HepG2 (cell line): ENCODE data around the gene RAB1B. TPM values are rescaled to one million over a fixed set of nuclear protein-coding genes. Genes with fewer than 3 reads are reported as not detected.

Experiments
- ATAC-seq: fragments of 200-7000 bp; cut with Tn5 transposase; 3 replicates; pipeline ENCODE4 v1.9.1; 2020; ENCODE audit warnings: mild to moderate bottlenecking, moderate library complexity
- BruUV-seq: library from RNA; stranded (reverse); fragments of 400-500 nt; replicated peaks from 2 replicates; lab custom pipeline; 2021; lab: Mats Ljungman, UMichigan
- CTCF ChIA-PET: fragments of 300-600 bp; formaldehyde crosslinking; extraction: SDS; loops from one replicate; lab custom pipeline; 2021; ENCODE audit warnings: low total read pairs, inconsistent platforms, low intra/inter-chr PET ratio; lab: Yijun Ruan, JAX
- POLR2A ChIA-PET: fragments of 350-600 bp; sonication (Branson Sonifier 250); formaldehyde crosslinking; loops from one replicate; lab custom pipeline; 2020; ENCODE audit warnings: antibody characterized with exemption, inconsistent platforms; lab: Yijun Ruan, JAX
- DNase-seq: peaks from one replicate; pipeline ENCODE4 v3.0.0-alpha.2; 2015; ENCODE audit warnings: low spot score
- FAIRE-seq: peaks from 3 replicates; lab custom pipeline; 2011; peaks lifted over from hg19 to GRCh38; lab: Jason Lieb, UNC
- H2AFZ ChIP-seq: one replicate; pipeline ENCODE4 v1.6.1; 2011; ENCODE audit warnings: low read length, inconsistent platforms
- H3K27ac ChIP-seq: fragments of 300-600 bp; 3 replicates; pipeline ENCODE4 v1.8.0; 2011; ENCODE audit warnings: mixed run types, mild to moderate bottlenecking, mixed read lengths, low read length, inconsistent platforms; ENCODE audit not compliant: insufficient read depth; ENCODE audit errors: extremely low read length
- H3K27me3 ChIP-seq, 2 experiments: fragments of 200-600 bp in 1 of 2; 2 replicates in 1 of 2; 3 replicates in 1 of 2; pipeline versions ENCODE4 v1.6.0 to v1.8.0; 2011; ENCODE audit warnings: low read length in 2 of 2, mild to moderate bottlenecking in 2 of 2, moderate library complexity in 2 of 2, inconsistent platforms in 1 of 2; ENCODE audit not compliant: insufficient read depth in 2 of 2, control insufficient read depth in 1 of 2
- H3K36me3 ChIP-seq, 2 experiments: fragments of 200-600 bp in 1 of 2; replicated peaks in 1 of 2; 2 replicates in 1 of 2; 3 replicates in 1 of 2; pipeline versions ENCODE4 v1.5.1 to v1.8.0; 2011; ENCODE audit warnings: low read length in 2 of 2, inconsistent platforms in 1 of 2; ENCODE audit not compliant: insufficient read depth in 2 of 2, control insufficient read depth in 1 of 2
- H3K4me1 ChIP-seq: 2 replicates; pipeline ENCODE4 v1.5.1; 2012; ENCODE audit warnings: low read length, inconsistent platforms; ENCODE audit not compliant: insufficient read depth
- H3K4me2 ChIP-seq: 2 replicates; pipeline ENCODE4 v1.6.0; 2011; ENCODE audit warnings: low read depth, low read length, inconsistent platforms
- H3K4me3 ChIP-seq, 3 experiments: fragments of 200-600 bp in 1 of 3; sonication (generic), shearing (Covaris generic) in 1 of 3; replicated peaks in 1 of 3; 2 replicates each; pipeline ENCODE4 v1.5.1; 2011 to 2016; ENCODE audit warnings: low read length in 3 of 3, inconsistent platforms in 2 of 3, low read depth in 2 of 3, mild to moderate bottlenecking in 2 of 3, control low read depth in 1 of 3, mixed read lengths in 1 of 3; ENCODE audit not compliant: insufficient read depth in 1 of 3
- H3K79me2 ChIP-seq: one replicate; pipeline ENCODE4 v1.6.1; 2011; ENCODE audit warnings: low read length, inconsistent platforms; ENCODE audit not compliant: insufficient read depth
- H3K9ac ChIP-seq: 2 replicates; pipeline ENCODE4 v1.6.0; 2011; ENCODE audit warnings: mild to moderate bottlenecking, low read depth, low read length, inconsistent platforms; ENCODE audit not compliant: insufficient read depth
- H3K9me3 ChIP-seq: 2 replicates; pipeline ENCODE4 v1.5.1; 2012; ENCODE audit warnings: mild to moderate bottlenecking, low read length
- H4K20me1 ChIP-seq: 2 replicates; pipeline ENCODE4 v1.6.0; 2011; ENCODE audit warnings: inconsistent platforms, mild to moderate bottlenecking, low read length, moderate library complexity; ENCODE audit not compliant: insufficient read depth
- AHR ChIP-seq: IDR thresholded peaks from 2 replicates; pipeline ENCODE4 v1.6.1; 2018; ENCODE audit warnings: missing genetic modification reagents, missing compliant biosample characterization
- BORCS8-MEF2B ChIP-seq: sonication (generic); formaldehyde crosslinking; IDR thresholded peaks from 2 replicates; pipeline ENCODE4 v1.8.0; 2022; ENCODE audit warnings: mild to moderate bottlenecking, missing genetic modification reagents
- DRAP1 ChIP-seq: IDR thresholded peaks from 2 replicates; pipeline ENCODE4 v1.6.1; 2016; ENCODE audit warnings: missing genetic modification reagents, missing compliant biosample characterization
- GFI1 ChIP-seq: sonication (generic); formaldehyde crosslinking; IDR thresholded peaks from 2 replicates; pipeline ENCODE4 v1.5.0; 2020; ENCODE audit warnings: missing genetic modification reagents, mild to moderate bottlenecking, borderline replicate concordance
- HNRNPH1 ChIP-seq: fragments of 200-400 bp; formaldehyde crosslinking; optimal IDR thresholded peaks from 2 replicates; pipeline ENCODE3; 2017; ENCODE audit warnings: mild to moderate bottlenecking, low read depth, low read length
- HOXA7 ChIP-seq: sonication (generic); formaldehyde crosslinking; IDR thresholded peaks from 2 replicates; pipeline ENCODE4 v1.8.1; 2022; ENCODE audit warnings: mild to moderate bottlenecking, missing genetic modification reagents, moderate library complexity
- MYNN ChIP-seq: sonication (generic); formaldehyde crosslinking; IDR thresholded peaks from 2 replicates; pipeline ENCODE4 v1.4.0; 2020; ENCODE audit warnings: mild to moderate bottlenecking, low read depth, missing genetic modification reagents
- TEAD2 ChIP-seq: sonication (generic); formaldehyde crosslinking; IDR thresholded peaks from 2 replicates; pipeline ENCODE4 v1.9.0; 2021; ENCODE audit warnings: missing genetic modification reagents
- ZFP90 ChIP-seq: sonication (generic); formaldehyde crosslinking; IDR thresholded peaks from 2 replicates; pipeline ENCODE4 v1.8.0; 2022; ENCODE audit warnings: missing genetic modification reagents, mild to moderate bottlenecking, inconsistent platforms, borderline replicate concordance
- ZNF251 ChIP-seq: sonication (generic); formaldehyde crosslinking; IDR thresholded peaks from 2 replicates; pipeline ENCODE4 v1.9.0; 2021; ENCODE audit warnings: mild to moderate bottlenecking, missing genetic modification reagents
- ZNF317 ChIP-seq: sonication (generic); formaldehyde crosslinking; IDR thresholded peaks from 2 replicates; pipeline ENCODE4 v1.5.0; 2020; ENCODE audit warnings: mild to moderate bottlenecking, missing genetic modification reagents
- ZNF496 ChIP-seq: sonication (generic); formaldehyde crosslinking; IDR thresholded peaks from 2 replicates; pipeline ENCODE4 v1.8.1; 2023; ENCODE audit warnings: mild to moderate bottlenecking, moderate library complexity, missing genetic modification reagents; ENCODE audit not compliant: insufficient replicate concordance
- ZNF703 ChIP-seq: sonication (generic); formaldehyde crosslinking; IDR thresholded peaks from 2 replicates; pipeline ENCODE4 v1.5.1; 2020; ENCODE audit warnings: missing genetic modification reagents, mild to moderate bottlenecking, moderate library complexity, borderline replicate concordance
- WGBS: methylation state at CpG from one replicate; pipeline ENCODE4 v1.1.6; 2017; ENCODE audit warnings: low lambda C conversion rate; 5-methylcytosine and 5-hydroxymethylcytosine counted together
- in situ Hi-C: cut with HindIII; loops from 2 replicates; pipeline ENCODE4 v1.10.0; 2017; ENCODE audit warnings: low pct_unique_long_range_greater_than_20kb; ENCODE audit not compliant: extremely low pct_ligation_motif_present
- intact Hi-C: fragments of 100-400 bp; cut with micrococcal nuclease; formaldehyde crosslinking; loops from one replicate; pipeline ENCODE4 v1.10.0; 2022; ENCODE audit not compliant: unreplicated experiment
- polyA plus RNA-seq, 8 experiments: library from polyadenylated mRNA; depleted of rRNA in 3 of 8; stranded (reverse) in 7 of 8; unstranded in 1 of 8; fragments of >200 nt; fragmentation: Illumina TruSeq in 4 of 8; extraction: Trizol in 4 of 8; gene quantifications; 2 replicates each; pipeline versions ENCODE4 v1.2.1 to v1.2.3, GENCODE V29; 2011 to 2016; ENCODE audit warnings: low read depth in 4 of 8, missing spikeins in 1 of 8, mixed read lengths in 1 of 8; ENCODE audit not compliant: insufficient read depth in 1 of 8
- total RNA-seq, 5 experiments: library from RNA; depleted of rRNA; stranded (reverse); fragments of >200 nt; fragmentation: Illumina TruSeq; extraction: Trizol; gene quantifications; 2 replicates each; pipeline ENCODE4 v1.2.3, GENCODE V29; 2016; ENCODE audit warnings: low read depth in 1 of 5
- TF ChIP-seq, protein P1 (sequence below): sonication (generic); formaldehyde crosslinking; IDR thresholded peaks from 2 replicates; pipeline ENCODE4 v1.5.1; 2020; ENCODE audit warnings: missing genetic modification reagents, mild to moderate bottlenecking, borderline replicate concordance
- TF ChIP-seq, protein P2 (sequence below): sonication (generic); formaldehyde crosslinking; IDR thresholded peaks from 2 replicates; pipeline ENCODE4 v1.8.0; 2022; ENCODE audit warnings: missing genetic modification reagents, mild to moderate bottlenecking, borderline replicate concordance
- TF ChIP-seq, protein P3 (sequence below): sonication (generic); formaldehyde crosslinking; IDR thresholded peaks from 2 replicates; pipeline ENCODE4 v1.4.0; 2020; ENCODE audit warnings: missing genetic modification reagents, mild to moderate bottlenecking, borderline replicate concordance

Gene RAB1B
- total and polyA plus RNA-seq, 2 of the 13 experiments (the other 11 are each of a cell fraction or from before 2014, with no cell fraction given) = 77.9 to 87.9 TPM

- peaks cover 6 to 19% of the 10 kb centered on the region in 2 experiments; a peak in 4 of 5 replicates for H3K36me3 ChIP-seq
- no peak overlapping the region for H3K27ac ChIP-seq
- ATAC-seq = no peak
- no peaks in the 10 kb centered on the region for H3K27me3 ChIP-seq
- intact Hi-C loops = no loop called here
- BruUV-seq = no TSS peak
- no peak overlapping the region for H3K9ac ChIP-seq
- no peaks in the 10 kb centered on the region for H3K4me1 ChIP-seq
- in situ Hi-C loops = no loop called here
- TF ChIP-seq, protein P1, sequence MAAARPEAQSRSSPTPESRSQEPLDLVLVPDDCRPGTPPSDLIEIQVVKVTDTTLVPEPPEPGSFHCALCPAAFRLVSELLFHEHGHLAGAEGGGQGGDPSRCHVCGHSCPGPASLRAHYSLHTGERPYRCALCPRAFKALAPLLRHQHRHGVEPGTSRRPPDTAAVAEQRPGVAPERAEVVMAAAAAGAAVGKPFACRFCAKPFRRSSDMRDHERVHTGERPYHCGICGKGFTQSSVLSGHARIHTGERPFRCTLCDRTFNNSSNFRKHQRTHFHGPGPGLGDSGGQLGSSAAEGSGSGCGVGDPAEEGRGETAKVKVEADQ = no peak
- TF ChIP-seq, protein P2, sequence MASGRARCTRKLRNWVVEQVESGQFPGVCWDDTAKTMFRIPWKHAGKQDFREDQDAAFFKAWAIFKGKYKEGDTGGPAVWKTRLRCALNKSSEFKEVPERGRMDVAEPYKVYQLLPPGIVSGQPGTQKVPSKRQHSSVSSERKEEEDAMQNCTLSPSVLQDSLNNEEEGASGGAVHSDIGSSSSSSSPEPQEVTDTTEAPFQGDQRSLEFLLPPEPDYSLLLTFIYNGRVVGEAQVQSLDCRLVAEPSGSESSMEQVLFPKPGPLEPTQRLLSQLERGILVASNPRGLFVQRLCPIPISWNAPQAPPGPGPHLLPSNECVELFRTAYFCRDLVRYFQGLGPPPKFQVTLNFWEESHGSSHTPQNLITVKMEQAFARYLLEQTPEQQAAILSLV (CRISPR knock-in tag) = no peak
- TF ChIP-seq ZFP90 (CRISPR knock-in tag) = no peak
- TF ChIP-seq HOXA7 (CRISPR knock-in tag) = no peak
- TF ChIP-seq MYNN (CRISPR knock-in tag) = no peak
- TF ChIP-seq GFI1 = no peak
- TF ChIP-seq, all 625 proteins: peak for 0
- FAIRE-seq (no peak), DNase-seq (no peak)
- Histone ChIP-seq H3K4me3 (no peak overlapping the region), H3K79me2 (no peaks in the 10 kb centered on the region), H3K9me3 (no peaks in the 10 kb centered on the region), H4K20me1 (no peaks in the 10 kb centered on the region), H2AFZ (no peak overlapping the region), H3K4me2 (no peak overlapping the region)
- ChIA-PET POLR2A (no interaction called here), CTCF (no interaction called here)
- WGBS = 94% methylated on average over 6 of the region's 11 CpGs
Observed at GRCh38 chr11:66235141-66235540, 33.3 kb upstream of the RAB1B start.

GRCh38 chr11:66237867-66238266 is 30.6 kb upstream of the RAB1B start:
- Histone ChIP-seq H3K9ac (no peak overlapping the region), H3K27me3 (no peaks in the 10 kb centered on the region), H3K9me3 (no peaks in the 10 kb centered on the region), H3K79me2 (no peaks in the 10 kb centered on the region), H3K27ac (no peak overlapping the region)
- ChIA-PET CTCF (no interaction called here), POLR2A (no interaction called here)
- intact Hi-C loops = no loop called here
- TF ChIP-seq DRAP1 (CRISPR knock-in tag) (no peak), BORCS8-MEF2B (CRISPR knock-in tag) (no peak), ZNF317 (no peak), ZNF251 (CRISPR knock-in tag) (no peak), ZNF496 (CRISPR knock-in tag) (no peak), HNRNPH1 (no peak), TEAD2 (CRISPR knock-in tag) (no peak), ZNF703 (CRISPR knock-in tag) (no peak), AHR (CRISPR knock-in tag) (no peak)
- TF ChIP-seq, protein P3, sequence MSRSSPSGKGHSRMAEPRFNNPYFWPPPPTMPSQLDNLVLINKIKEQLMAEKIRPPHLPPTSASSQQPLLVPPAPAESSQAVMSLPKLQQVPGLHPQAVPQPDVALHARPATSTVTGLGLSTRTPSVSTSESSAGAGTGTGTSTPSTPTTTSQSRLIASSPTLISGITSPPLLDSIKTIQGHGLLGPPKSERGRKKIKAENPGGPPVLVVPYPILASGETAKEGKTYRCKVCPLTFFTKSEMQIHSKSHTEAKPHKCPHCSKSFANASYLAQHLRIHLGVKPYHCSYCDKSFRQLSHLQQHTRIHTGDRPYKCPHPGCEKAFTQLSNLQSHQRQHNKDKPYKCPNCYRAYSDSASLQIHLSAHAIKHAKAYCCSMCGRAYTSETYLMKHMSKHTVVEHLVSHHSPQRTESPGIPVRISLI (CRISPR knock-in tag) = no peak
- TF ChIP-seq, all 625 proteins: peak for 0
- ATAC-seq = no peak
- H3K4me3 ChIP-seq = no peak overlapping the region
- H3K4me1 ChIP-seq = no peaks in the 10 kb centered on the region
- in situ Hi-C loops = no loop called here
- FAIRE-seq = no peak
- no peak overlapping the region for H3K4me2 ChIP-seq
- H2AFZ ChIP-seq = no peak overlapping the region
- BruUV-seq = no TSS peak
- 83% methylated on average over 4 of the region's 6 CpGs for WGBS
- no peak for DNase-seq
- no peaks in the 10 kb centered on the region for H4K20me1 ChIP-seq
- peaks cover 6 to 13% of the 10 kb centered on the region in 2 experiments; a peak in 3 of 5 replicates for H3K36me3 ChIP-seq
